Right cardiac atrium (tissue), 5 donors: ENCODE results near the gene CHAD. TPM values are rescaled to one million over a fixed set of nuclear protein-coding genes. Genes with fewer than 3 reads are reported as not detected.
"Not testable (repeated sequence)": the region's sequence is repeated elsewhere in the genome, so short reads cannot be mapped to it uniquely, and the experiment has no call there.

Source experiments
- ATAC-seq, 2 donors: fragments of 200-7000 bp; cut with Tn5 transposase; one replicate each; pipeline versions ENCODE4 v1.8.0 to v1.9.1; 2020; ENCODE audit warnings: moderate library complexity in 2 of 2, mild to moderate bottlenecking in 1 of 2
- DNase-seq, 3 donors: peaks; one replicate each; pipeline ENCODE4 v3.0.0-alpha.2; 2020
- H3K27ac ChIP-seq: one replicate; pipeline ENCODE4 v1.5.1; 2013; ENCODE audit warnings: mild to moderate bottlenecking, low read length, control low read depth, moderate library complexity
- H3K27me3 ChIP-seq: one replicate; pipeline ENCODE4 v1.6.1; 2013; ENCODE audit not compliant: control insufficient read depth, insufficient read depth
- H3K4me1 ChIP-seq: one replicate; pipeline ENCODE4 v1.6.1; 2013; ENCODE audit warnings: low read length; ENCODE audit not compliant: control insufficient read depth, insufficient read depth
- H3K4me3 ChIP-seq: one replicate; pipeline ENCODE4 v1.5.1; 2013; ENCODE audit warnings: low read length, control low read depth
- H3K9me3 ChIP-seq: one replicate; pipeline ENCODE4 v1.6.1; 2013; ENCODE audit warnings: low read length; ENCODE audit not compliant: control insufficient read depth
- WGBS: extraction: QIAGEN DNeasy Blood & Tissue Kit; methylation state at CpG from one replicate; pipeline ENCODE4 v1.1.7; 2013; 5-methylcytosine and 5-hydroxymethylcytosine counted together
- intact Hi-C, 4 donors: fragments of 100-400 bp; cut with DNase I; formaldehyde crosslinking; loops; one replicate each; pipeline versions ENCODE4 v1.11.0 to v1.14.0; 2022 to 2023
- polyA plus RNA-seq: library from polyadenylated mRNA; stranded (reverse); fragments of 200-250 nt; gene quantifications from one replicate; pipeline ENCODE4 v1.2.3, GENCODE V29; 2013
- total RNA-seq, 4 donors: library from RNA; stranded (reverse); fragmentation: NEBNext Ultra II Directional; extraction: Animal tissue kit (Norgen Biotek cat#: 25700); gene quantifications; one replicate each; pipeline ENCODE4 v1.2.1, GENCODE V29; 2021
- donor health status: healthy with polysubstance abuse.
- donor health status: DM: no; HTN: yes; CAD: no.
- donor health status: DM: no; HTN: no; CAD: no.
- donor health status: DM: no; HTN: yes; CAD: no; lungs with severe emphysema.
- donor health status: DM: yes; HTN: yes; CAD: no.

Gene CHAD
- total and polyA plus RNA-seq, 5 donors = 0.34 to 1.1 (median 0.57) TPM

GRCh38 chr17:50480854-50481490 is 12.3 kb upstream of the CHAD start:
- Histone ChIP-seq H3K4me1 (peaks cover 3% of the 10 kb centered on the region), H3K27ac (no peak overlapping the region), H3K9me3 (no peaks in the 10 kb centered on the region), H3K27me3 (no peaks in the 10 kb centered on the region), H3K4me3 (no peak overlapping the region)
- no peak for ATAC-seq
- 86% methylated on average over 2 of the region's 2 CpGs for WGBS
- DNase-seq = no peak
- intact Hi-C loops = loop anchor here (5.0 to 10.0 kb wide), 5 partner anchors 51 to 204 kb away; partner anchors contain the start of gene EPN3 (in 3 of the 4)

GRCh38 chr17:50480142-50480764 is 11.6 kb upstream of the CHAD start:
- intact Hi-C loops = loop anchor here (5.0 to 10.0 kb wide), 5 partner anchors 52 to 205 kb away; partner anchors contain the start of gene EPN3 (in 3 of the 4)
- H3K27me3 ChIP-seq = no peaks in the 10 kb centered on the region
- H3K9me3 ChIP-seq = no peaks in the 10 kb centered on the region
- WGBS = 84% methylated on average over 7 of the region's 7 CpGs
- ATAC-seq = no peak
- no peak overlapping the region for H3K4me3 ChIP-seq
- DNase-seq = no peak
- no peak overlapping the region for H3K27ac ChIP-seq
- peaks cover 3% of the 10 kb centered on the region for H3K4me1 ChIP-seq

- ATAC-seq (peak; percentile 56 to 68), DNase-seq (peak; percentile 82 to 90 (median 89))
- 16% methylated on average over 19 of the region's 19 CpGs for WGBS
- Histone ChIP-seq H3K27ac (no peak overlapping the region), H3K4me3 (peak overlapping the region; percentile 60), H3K9me3 (no peaks in the 10 kb centered on the region), H3K27me3 (no peaks in the 10 kb centered on the region), H3K4me1 (peaks cover 3% of the 10 kb centered on the region)
- intact Hi-C loops = loop anchor here (5.0 to 10.0 kb wide), 6 partner anchors 53 to 205 kb away; partner anchors contain the start of gene EPN3 (in 3 of the 4)
These were observed 11.0 kb upstream of the CHAD start for GRCh38 chr17:50479522-50480141.

GRCh38 chr17:50478391-50479381 is 10.0 kb upstream of the CHAD start, which contains the start of gene RSAD1:
RSAD1 (plus strand) TSS chr17:50478860; CDS start chr17:50478885, 25 bp downstream.
- DNase-seq = peak; percentile 88 to 95 (median 95)
- intact Hi-C loops = loop anchor here in 2 of 4 donors (10.0 kb wide), 1 partner anchor 114 kb away; no protein-coding TSS in a partner anchor
- Histone ChIP-seq H3K4me1 (peaks cover 3% of the 10 kb centered on the region), H3K9me3 (no peaks in the 10 kb centered on the region), H3K4me3 (peak within 1 kb of the TSS; percentile 60), H3K27ac (peak within 1 kb of the TSS; percentile 53), H3K27me3 (no peaks in the 10 kb centered on the region)
- peak; percentile 91 for ATAC-seq
- 2% methylated on average over 75 of the region's 75 CpGs for WGBS

DNA sequence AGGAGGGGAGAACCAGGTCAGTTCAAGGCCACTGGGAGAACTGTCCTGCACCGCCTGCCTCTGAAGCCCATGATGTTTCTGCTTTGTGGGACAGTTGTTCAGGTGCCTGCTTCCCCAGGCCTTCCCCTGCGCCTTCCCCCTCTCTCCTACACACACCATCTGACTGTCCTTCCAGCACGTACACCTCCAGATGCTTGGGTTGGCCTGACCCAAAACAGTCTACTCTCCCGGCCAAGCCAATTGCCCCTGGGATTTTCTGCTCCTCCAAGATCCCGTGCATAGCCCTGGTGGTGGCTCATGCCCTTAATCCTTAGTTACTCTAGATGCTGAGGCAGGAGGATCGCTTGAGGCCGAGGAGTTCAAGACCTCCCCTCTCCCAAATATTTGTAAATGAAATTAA is 9.3 kb upstream of the CHAD start:
- ATAC-seq = no peak
- H3K27ac ChIP-seq = peak overlapping the region; percentile 53
- H3K4me1 ChIP-seq = peaks cover 3% of the 10 kb centered on the region
- no peak overlapping the region for H3K4me3 ChIP-seq
- no peaks in the 10 kb centered on the region for H3K27me3 ChIP-seq
- DNase-seq = peak in 1 of 3 donors; percentile 63
- no peaks in the 10 kb centered on the region for H3K9me3 ChIP-seq
- WGBS = 69% methylated on average over 7 of the region's 7 CpGs
- intact Hi-C loops = loop anchor here in 2 of 4 donors (10.0 kb wide), 1 partner anchor 113 kb away; no protein-coding TSS in a partner anchor

DNA sequence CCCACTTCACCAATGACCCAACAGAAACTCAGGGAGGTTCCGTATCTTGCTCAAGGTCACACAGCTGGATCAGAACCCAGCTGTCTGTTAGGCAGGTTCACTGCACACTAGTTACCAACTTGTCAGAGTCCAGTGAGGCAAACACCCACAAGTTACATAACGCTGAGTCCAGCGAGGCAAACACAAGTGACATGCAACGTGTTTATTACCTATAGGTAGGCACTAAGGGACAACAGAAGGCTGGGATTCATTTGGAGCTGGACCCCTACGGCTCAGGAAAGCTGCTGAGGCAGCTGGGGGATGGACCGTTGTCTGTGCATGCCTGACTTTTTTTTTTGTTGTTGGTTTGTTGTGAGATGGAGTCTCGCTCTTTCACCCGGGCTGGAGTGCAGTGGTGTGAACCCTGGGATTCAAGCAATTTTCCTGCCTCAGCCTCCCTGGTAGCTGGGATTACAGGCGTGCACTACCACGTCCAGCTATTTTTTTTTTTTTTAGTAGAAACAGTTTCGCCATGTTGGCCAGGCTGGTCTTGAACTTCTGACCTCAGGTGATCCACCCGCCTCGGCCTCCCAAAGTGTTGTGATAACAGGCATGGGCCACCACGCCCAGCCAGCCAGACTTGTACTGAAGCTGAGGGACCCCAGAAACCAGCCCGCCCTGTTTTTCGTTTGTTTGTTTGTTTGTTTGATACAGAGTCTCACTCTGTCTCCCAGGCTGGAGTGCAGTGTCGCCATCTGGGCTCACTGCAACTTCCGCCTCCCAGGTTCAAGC is 8.1 kb upstream of the CHAD start:
- intact Hi-C loops = loop anchor here in 2 of 4 donors (10.0 kb wide), 1 partner anchor 112 kb away; no protein-coding TSS in a partner anchor
- H3K27ac ChIP-seq = no peak overlapping the region
- no peaks in the 10 kb centered on the region for H3K27me3 ChIP-seq
- no peaks in the 10 kb centered on the region for H3K9me3 ChIP-seq
- peaks cover 3% of the 10 kb centered on the region for H3K4me1 ChIP-seq
- 74% methylated on average over 18 of the region's 18 CpGs for WGBS
- H3K4me3 ChIP-seq = no peak overlapping the region
- ATAC-seq (no peak), DNase-seq (no peak)

DNA sequence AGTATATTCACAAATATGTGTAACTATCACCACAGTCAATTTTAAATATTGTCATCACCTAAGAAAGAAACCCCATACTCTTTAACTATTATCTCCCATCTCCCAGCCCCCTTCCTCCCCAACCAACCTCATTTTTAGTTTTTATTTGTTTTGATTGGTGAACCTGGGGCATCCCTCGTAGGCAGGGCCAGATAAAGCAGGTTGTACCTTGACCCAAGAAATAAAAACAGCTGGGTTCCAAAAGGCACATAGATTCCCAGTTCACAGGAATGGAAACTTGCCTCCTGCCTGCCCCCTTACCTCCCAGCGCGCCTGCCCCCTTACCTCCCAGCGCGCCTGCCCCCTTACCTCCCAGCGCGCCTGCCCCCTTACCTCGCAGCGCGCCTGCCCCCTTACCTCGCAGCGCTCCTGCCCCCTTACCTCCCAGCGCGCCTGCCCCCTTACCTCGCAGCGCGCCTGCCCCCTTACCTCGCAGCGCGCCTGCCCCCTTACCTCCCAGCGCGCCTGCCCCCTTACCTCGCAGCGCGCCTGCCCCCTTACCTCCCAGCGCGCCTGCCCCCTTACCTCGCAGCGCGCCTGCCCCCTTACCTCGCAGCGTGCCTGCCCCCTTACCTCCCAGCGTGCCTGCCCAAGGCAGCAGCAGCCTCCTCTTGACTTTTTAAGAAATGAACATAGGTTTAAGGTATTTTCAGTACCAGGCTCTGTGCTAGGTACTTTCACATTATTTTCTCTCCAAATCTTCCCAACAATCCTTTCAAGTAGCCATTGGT is 7.3 kb upstream of the CHAD start:
- not testable (repeated sequence) for H3K27me3 ChIP-seq, H3K27ac ChIP-seq, H3K9me3 ChIP-seq, H3K4me1 ChIP-seq, H3K4me3 ChIP-seq, ATAC-seq, DNase-seq
- WGBS = 29% methylated on average over 28 of the region's 33 CpGs
- intact Hi-C loops = loop anchor here in 2 of 4 donors (10.0 kb wide), 1 partner anchor 111 kb away; no protein-coding TSS in a partner anchor

DNA sequence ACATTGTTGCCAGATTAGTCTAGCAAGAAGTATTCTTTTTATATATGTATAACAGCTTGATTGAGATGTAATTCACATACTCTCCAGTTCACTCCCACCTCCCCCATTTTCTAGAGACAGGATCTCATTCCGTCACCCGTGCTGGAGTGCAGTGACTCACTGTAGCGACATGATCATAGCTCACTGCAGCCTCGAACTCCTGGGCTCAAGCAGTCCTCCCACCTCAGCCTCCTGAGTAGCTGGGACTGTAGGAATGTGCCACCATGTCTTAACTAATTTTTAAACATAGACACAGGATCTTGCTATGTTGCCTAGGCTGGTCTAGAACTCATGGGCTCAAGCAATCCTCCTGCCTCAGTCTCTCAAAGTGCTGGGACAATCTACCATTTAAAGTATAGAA is 6.7 kb upstream of the CHAD start:
- WGBS = 83% methylated on average over 4 of the region's 4 CpGs
- no peak overlapping the region for H3K4me3 ChIP-seq

GRCh38 chr17:50474523-50474922 is 5.8 kb upstream of the CHAD start:
- intact Hi-C loops = loop anchor here in 2 of 4 donors (10.0 kb wide), 1 partner anchor 110 kb away; no protein-coding TSS in a partner anchor
- ATAC-seq (no peak), DNase-seq (no peak)
- no peaks in the 10 kb centered on the region for H3K27me3 ChIP-seq
- no peak overlapping the region for H3K4me3 ChIP-seq
- H3K4me1 ChIP-seq = peaks cover under 1% of the 10 kb centered on the region
- WGBS = 54% methylated on average over 6 of the region's 6 CpGs
- no peak overlapping the region for H3K27ac ChIP-seq
- no peaks in the 10 kb centered on the region for H3K9me3 ChIP-seq

More for the DNA sequence above, 6.7 kb upstream of the CHAD start:
- Histone ChIP-seq H3K4me1 (peaks cover 3% of the 10 kb centered on the region), H3K27ac (no peak overlapping the region), H3K27me3 (no peaks in the 10 kb centered on the region), H3K9me3 (no peaks in the 10 kb centered on the region)
- no peak for ATAC-seq
- no peak for DNase-seq
- intact Hi-C loops = loop anchor here in 2 of 4 donors (10.0 kb wide), 1 partner anchor 111 kb away; no protein-coding TSS in a partner anchor
